ENCODE measurements around the gene EME2.

EME2 gene

DNA sequence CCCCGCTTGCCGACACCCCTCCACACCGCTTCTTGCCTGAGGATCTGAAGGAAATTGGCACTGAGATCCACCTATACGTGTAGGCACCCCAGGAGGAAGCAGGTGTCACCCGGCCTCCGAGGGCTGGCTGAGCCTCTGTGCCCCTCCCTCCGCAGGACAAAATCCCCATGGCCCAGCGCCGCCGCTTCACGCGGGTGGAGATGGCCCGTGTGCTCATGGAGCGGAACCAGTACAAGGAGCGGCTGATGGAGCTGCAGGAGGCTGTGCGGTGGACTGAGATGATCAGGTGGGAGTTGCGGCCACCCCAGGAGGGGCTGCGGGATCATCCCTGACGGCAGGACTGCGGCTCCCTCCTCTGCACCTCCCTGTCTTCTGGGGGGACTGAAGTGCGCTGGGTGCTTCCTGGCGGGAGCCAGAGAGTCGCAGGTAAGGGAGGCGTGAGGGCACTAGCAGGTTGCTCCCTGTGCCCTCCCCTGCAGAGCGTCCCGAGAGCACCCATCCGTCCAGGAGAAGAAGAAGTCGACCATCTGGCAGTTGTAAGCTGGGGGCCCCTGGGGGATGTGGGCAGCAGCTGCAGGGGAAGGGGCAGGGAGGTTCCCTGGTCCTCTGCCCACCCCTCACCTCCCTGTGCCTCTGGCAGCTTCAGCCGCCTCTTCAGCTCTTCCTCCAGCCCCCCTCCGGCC lies 10.3 kb upstream of the EME2 start:
- DNase-seq (ENCODE audit: low read depth) = no peak
- no peak overlapping the region for H3K4me3 ChIP-seq (ENCODE audit: low read depth, low read length)
- no peak for TF ChIP-seq MYC (IDR thresholded peaks at IDR 0.05; ENCODE audit: low read depth, low read length)
- TF ChIP-seq, protein P1, sequence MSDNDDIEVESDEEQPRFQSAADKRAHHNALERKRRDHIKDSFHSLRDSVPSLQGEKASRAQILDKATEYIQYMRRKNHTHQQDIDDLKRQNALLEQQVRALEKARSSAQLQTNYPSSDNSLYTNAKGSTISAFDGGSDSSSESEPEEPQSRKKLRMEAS (IDR thresholded peaks at IDR 0.05; ENCODE audit: low read depth, low read length) = no peak
- no peak for TF ChIP-seq POLR2A (IDR thresholded peaks at IDR 0.05; ENCODE audit: extremely low read depth, insufficient read length)
- TF ChIP-seq, protein P2, sequence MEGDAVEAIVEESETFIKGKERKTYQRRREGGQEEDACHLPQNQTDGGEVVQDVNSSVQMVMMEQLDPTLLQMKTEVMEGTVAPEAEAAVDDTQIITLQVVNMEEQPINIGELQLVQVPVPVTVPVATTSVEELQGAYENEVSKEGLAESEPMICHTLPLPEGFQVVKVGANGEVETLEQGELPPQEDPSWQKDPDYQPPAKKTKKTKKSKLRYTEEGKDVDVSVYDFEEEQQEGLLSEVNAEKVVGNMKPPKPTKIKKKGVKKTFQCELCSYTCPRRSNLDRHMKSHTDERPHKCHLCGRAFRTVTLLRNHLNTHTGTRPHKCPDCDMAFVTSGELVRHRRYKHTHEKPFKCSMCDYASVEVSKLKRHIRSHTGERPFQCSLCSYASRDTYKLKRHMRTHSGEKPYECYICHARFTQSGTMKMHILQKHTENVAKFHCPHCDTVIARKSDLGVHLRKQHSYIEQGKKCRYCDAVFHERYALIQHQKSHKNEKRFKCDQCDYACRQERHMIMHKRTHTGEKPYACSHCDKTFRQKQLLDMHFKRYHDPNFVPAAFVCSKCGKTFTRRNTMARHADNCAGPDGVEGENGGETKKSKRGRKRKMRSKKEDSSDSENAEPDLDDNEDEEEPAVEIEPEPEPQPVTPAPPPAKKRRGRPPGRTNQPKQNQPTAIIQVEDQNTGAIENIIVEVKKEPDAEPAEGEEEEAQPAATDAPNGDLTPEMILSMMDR (IDR thresholded peaks at IDR 0.05; ENCODE audit: low read depth, low read length) = no peak

DNA sequence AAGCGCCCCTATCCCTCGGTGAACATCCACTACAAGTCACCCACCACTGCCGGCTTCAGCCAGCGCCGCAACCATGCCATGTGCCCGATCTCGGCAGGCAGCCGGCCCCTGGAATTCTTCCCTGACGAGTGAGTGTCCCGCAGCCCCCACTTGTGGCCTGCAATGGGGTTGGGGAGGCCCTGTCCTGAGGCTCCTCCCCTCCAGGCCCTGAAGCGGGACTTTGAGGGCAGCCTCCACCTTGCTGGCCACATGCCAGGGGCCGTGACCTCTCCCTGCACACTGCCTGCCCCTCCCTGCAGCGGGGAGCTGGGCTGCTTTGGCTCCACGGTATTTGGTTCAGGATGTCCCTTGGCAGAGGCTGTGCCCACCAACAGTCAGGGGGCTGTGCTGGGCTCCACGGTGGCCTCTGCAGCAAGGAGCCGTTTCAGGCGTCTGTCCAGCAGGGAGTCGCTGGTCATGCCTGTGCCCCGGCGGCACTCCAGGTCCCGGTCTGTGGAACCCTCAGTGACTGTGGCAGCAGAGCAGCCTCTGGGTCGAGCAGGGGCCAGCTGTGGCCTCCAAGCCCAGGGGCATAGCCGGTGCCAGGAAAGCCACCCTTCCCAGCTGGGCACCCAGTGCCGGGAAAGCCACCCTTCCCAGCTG lies 9.6 kb upstream of the EME2 start:
- no peak overlapping the region for H3K4me3 ChIP-seq (ENCODE audit: low read depth, low read length)
- TF ChIP-seq MYC (IDR thresholded peaks at IDR 0.05; ENCODE audit: low read depth, low read length) (no peak), POLR2A (IDR thresholded peaks at IDR 0.05; ENCODE audit: extremely low read depth, insufficient read length) (no peak)
- TF ChIP-seq, protein P2 (IDR thresholded peaks at IDR 0.05; ENCODE audit: low read depth, low read length) = no peak
- TF ChIP-seq, protein P1 (IDR thresholded peaks at IDR 0.05; ENCODE audit: low read depth, low read length) = no peak
- DNase-seq (ENCODE audit: low read depth) = no peak

DNA sequence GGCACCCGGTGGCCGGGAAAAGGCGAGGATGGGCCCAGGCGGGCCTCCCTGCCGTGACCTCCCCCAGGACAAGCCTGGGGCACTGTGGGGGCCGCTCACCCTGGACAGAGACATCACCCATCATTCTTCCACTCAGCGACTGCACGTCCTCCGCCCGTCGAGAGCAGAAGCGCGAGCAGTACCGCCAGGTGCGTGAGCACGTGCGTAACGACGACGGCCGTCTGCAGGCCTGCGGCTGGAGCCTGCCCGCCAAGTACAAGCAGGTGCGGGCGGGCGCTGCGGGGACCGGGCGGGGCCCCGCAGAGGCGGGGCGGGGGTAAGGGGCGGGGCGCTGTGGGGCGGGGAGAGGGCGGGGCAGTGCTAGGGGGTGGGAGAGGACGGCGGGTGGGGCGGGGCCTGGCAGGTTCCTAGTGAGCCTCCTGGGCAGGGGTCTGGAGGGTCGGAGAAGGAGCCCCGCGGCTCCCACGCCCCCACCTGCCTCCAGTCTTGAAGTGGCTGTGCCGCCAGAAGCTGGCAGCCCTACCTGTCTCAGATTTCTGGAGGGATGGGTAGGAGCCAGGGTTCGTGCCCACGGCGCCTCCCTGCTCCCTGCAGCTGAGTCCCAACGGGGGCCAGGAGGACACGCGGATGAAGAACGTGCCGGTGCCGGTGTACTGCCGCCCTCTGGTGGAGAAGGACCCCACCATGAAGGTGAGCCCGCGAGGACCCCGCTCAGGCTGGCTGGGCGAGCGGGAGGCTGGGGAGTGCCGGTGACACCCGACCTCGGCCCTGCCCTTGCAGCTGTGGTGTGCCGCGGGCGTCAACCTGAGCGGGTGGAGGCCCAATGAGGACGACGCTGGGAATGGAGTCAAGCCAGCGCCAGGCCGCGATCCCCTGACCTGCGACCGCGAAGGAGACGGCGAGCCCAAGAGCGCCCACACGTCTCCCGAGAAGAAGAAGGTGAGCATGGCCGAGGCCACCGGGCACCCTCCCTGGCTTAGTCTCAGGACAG lies 8.8 kb upstream of the EME2 start:
- TF ChIP-seq POLR2A (IDR thresholded peaks at IDR 0.05; ENCODE audit: extremely low read depth, insufficient read length) = no peak
- TF ChIP-seq, protein P1 (IDR thresholded peaks at IDR 0.05; ENCODE audit: low read depth, low read length) = no peak
- TF ChIP-seq, protein P2 (IDR thresholded peaks at IDR 0.05; ENCODE audit: low read depth, low read length) = no peak
- TF ChIP-seq MYC (IDR thresholded peaks at IDR 0.05; ENCODE audit: low read depth, low read length) = no peak
- DNase-seq (ENCODE audit: low read depth) = no peak
- H3K4me3 ChIP-seq (ENCODE audit: low read depth, low read length) = no peak overlapping the region

DNA sequence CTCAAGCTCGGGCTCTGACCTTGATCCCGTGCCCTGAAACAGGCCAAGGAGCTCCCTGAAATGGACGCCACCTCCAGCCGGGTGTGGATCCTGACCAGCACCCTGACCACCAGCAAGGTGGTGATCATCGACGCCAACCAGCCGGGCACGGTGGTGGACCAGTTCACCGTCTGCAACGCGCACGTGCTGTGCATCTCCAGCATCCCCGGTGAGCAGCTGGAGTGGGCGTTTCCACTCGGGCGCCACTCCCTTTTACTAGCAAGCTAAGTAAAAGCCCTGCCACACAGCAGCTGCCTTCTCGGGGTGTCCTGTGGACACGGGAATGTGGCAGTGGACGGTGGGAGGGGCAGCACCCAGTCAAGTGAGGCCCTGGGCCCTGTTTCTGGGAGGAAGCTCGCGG lies 7.6 kb upstream of the EME2 start:
- DNase-seq (ENCODE audit: low read depth) = no peak
- TF ChIP-seq, protein P2 (IDR thresholded peaks at IDR 0.05; ENCODE audit: low read depth, low read length) = no peak
- TF ChIP-seq MYC (IDR thresholded peaks at IDR 0.05; ENCODE audit: low read depth, low read length) (no peak), POLR2A (IDR thresholded peaks at IDR 0.05; ENCODE audit: extremely low read depth, insufficient read length) (no peak)
- TF ChIP-seq, protein P1 (IDR thresholded peaks at IDR 0.05; ENCODE audit: low read depth, low read length) = no peak
- H3K4me3 ChIP-seq (ENCODE audit: low read depth, low read length) = no peak overlapping the region

DNA sequence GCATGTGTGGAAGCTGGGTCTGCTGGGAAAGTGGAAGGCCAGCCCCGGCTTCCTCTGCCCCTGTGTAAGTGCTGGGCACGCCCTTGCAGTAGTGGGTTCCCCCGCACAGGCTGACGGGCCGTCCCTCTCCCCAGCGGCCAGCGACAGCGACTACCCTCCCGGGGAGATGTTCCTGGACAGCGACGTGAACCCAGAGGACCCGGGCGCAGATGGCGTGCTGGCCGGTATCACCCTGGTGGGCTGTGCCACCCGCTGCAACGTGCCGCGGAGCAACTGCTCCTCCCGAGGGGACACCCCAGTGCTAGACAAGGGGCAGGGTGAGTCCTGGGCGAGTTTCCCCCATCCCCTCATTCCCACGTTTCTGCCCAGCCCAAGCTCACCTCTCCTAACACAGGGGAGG lies 6.8 kb upstream of the EME2 start:
- TF ChIP-seq, protein P1 (IDR thresholded peaks at IDR 0.05; ENCODE audit: low read depth, low read length) = no peak
- TF ChIP-seq, protein P2 (IDR thresholded peaks at IDR 0.05; ENCODE audit: low read depth, low read length) = no peak
- TF ChIP-seq MYC (IDR thresholded peaks at IDR 0.05; ENCODE audit: low read depth, low read length) (no peak), POLR2A (IDR thresholded peaks at IDR 0.05; ENCODE audit: extremely low read depth, insufficient read length) (no peak)
- H3K4me3 ChIP-seq (ENCODE audit: low read depth, low read length) = no peak overlapping the region
- DNase-seq (ENCODE audit: low read depth) = no peak

Data from NB4 (cell line).